SIG-M5 (cell line): ENCODE data around the gene DUSP10.

Experiments used
- DNase-seq: peaks from one replicate; lab custom pipeline; 2025; lab: John Stamatoyannopoulos, UW

Gene DUSP10

DNA sequence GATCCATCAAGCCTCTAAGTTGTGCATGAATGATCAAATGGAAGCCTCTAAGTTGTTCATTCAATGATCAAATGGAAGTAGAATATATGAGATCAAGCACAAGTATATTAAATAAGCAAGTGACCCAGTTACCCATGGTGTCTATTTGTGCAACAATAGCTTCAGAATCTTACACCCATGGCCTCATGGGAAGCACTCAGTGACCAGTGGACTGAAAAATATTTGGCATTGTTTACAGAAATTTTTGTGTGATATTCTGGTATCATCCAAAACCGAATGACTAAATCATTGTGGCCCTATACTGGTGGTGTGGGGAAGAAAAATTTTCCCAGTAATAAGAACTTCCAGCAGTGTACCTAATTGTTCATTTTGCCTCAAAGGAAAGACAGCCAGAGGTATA, 46.6 kb downstream of the DUSP10 start:
- DNase-seq = no peak

DNA sequence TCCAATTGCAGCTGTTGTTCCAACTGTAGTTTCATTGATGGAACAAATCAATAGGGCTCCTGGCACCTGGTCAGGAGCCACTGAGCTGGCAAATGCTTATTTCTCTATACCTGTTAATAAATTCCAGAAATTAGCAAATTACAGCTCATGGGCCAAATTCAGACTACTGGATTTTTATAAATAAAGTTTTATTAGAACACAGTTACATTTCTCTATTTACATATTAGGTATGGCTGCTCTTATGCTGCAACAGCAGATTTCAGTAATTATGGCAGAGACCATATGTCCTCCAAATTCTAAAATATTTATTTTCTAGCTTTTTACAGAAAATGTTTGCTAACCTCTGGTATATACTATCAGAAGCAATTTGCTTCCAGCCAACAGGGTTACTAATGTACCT, 47.8 kb downstream of the DUSP10 start:
- no peak for DNase-seq

DNA sequence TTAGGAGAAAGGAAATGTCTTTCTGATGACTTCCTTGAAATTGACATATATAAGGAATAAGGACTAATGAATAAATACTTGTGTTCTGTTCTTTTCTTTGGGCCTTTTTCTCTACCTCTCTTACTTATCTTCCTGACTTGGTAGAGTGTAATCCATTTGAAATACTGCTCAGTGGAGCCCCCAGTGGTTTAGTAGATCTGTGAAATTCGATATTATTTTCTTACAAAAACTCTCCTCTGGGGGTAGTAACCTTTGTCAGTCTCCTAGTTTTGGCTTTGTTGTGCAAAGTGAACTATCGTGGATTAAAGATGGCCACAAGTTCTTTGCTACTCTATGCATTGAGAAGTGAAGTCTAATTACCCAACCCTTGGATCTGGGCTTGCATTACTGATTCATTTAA, 48.8 kb downstream of the DUSP10 start:
- no peak for DNase-seq

DNA sequence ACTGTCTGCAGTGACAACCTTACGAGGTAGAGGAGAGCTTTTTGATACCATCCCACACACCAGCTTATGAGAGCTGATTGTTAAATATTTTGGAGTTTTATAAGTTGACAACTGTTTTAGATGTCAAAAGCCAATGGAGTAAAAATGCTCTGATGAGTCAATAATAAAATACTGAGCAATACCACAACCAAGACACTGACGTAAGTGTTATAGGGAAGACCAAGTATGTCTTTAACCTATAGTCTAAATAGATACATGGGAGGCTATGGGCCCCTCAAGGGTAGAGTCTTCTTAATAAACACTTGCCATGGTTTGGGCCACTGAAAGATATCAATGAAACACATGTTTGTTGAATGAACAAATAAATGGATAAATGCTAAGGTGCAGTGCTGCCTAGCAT, 49.2 kb downstream of the DUSP10 start:
- no peak for DNase-seq

- no peak for DNase-seq
These were observed 50.6 kb downstream of the DUSP10 start for GRCh38 chr1:221691261-221691660.

- no peak for DNase-seq
These were observed 51.0 kb downstream of the DUSP10 start for GRCh38 chr1:221690858-221691257.

DNA sequence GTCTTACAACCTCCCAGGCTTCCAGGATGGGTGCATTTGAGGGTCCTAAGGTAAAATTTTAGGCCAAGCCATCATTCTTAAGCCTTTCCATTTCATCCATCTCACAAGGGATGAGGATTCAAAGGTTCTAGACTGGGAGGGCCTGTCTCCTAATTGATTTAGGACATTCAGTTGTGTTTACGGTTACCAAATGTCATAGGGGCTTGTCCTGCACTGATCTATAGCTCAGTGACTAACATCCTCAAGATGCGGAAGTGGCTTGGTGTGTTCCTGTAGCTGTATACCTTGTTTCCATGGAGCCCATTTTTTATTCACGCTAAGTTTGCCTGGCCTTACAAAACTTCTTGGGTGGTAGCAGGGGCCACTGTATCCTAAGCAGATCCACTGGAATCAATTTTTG, 52.8 kb downstream of the DUSP10 start:
- DNase-seq = no peak

GRCh38 chr1:221688488-221688843, 53.4 kb downstream of the DUSP10 start:
- DNase-seq = no peak

- DNase-seq = no peak
These were observed 53.9 kb downstream of the DUSP10 start for GRCh38 chr1:221687836-221688487.

GRCh38 chr1:221683681-221684080, 58.2 kb downstream of the DUSP10 start:
- DNase-seq = no peak

GRCh38 chr1:221680085-221680484, 61.8 kb downstream of the DUSP10 start:
- no peak for DNase-seq

DNA sequence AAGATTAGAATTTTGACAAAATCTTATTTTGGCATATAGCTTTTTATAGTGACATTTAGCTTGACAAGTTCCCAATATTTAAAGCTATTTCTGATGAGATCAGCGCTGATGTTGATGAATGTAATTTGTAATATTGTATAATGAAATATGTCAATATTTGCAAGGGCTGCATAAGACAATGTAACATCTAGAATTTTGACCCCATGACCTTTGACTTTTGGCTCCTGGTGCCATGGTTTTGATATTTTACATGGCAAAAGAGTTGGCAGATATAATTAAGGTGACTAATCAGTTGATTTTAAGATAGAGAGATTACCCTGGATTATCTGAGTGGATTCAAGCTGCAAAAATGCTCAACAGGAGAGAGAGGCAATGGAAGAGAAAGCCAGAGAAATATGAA, 63.9 kb downstream of the DUSP10 start:
- no peak for DNase-seq

DNA sequence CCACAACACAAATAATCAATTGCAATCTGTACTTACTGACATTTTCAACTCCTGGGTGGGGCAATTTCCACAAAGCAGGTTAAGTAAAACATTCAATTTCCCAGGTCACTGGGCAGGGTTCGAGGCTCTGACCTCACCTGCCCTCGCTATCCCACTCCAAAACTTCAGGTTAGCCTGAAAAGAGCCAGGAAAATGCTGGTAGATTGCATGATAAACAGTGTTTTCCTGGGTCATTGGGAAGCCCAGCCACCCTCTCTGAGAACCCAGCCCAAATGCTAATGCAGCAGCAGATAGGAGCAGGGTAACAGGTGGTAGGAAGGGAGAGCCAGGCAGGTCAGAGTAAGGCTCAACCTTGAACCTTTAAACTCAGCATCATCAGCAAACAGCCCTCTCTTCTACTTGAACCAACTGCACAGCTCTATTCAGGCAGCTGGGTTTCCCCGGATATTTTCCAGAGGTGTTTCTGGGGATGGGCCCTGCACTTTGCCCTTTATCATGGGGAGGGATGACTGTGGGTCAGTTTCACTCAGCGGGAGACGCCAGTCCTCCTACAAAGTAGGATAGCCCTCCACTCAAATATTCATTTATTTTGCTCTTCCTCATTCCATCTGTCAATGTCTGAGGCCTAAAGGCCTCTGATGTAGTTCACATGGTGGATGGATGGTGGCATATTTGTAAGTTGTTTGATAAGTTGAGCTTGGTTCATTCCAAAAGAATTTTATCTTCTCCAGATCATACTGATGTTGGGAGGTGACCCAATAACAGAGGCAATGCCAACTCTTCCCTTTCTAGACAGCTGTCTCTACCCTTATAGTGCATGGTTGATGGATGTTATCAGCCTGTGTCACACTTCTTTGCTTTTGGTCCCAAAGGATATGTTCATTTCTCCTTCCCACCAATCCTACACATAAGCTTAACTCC, 65.7 kb downstream of the DUSP10 start:
- no peak for DNase-seq

GRCh38 chr1:221672965-221673364, 68.9 kb downstream of the DUSP10 start:
- DNase-seq = no peak

- DNase-seq = no peak
These were observed 69.6 kb downstream of the DUSP10 start for GRCh38 chr1:221672239-221672645.

- DNase-seq = no peak
These were observed 71.8 kb downstream of the DUSP10 start for GRCh38 chr1:221670081-221670480.

- DNase-seq = no peak
These were observed 72.4 kb downstream of the DUSP10 start for GRCh38 chr1:221669441-221669840.

GRCh38 chr1:221667504-221667903, 74.4 kb downstream of the DUSP10 start:
- DNase-seq = peak; percentile 36

GRCh38 chr1:221664253-221664652, 77.6 kb downstream of the DUSP10 start:
- no peak for DNase-seq

GRCh38 chr1:221663321-221663720, 78.6 kb downstream of the DUSP10 start:
- DNase-seq = no peak

GRCh38 chr1:221655766-221656305, 86.1 kb downstream of the DUSP10 start:
- DNase-seq = no peak
